PC-3 (cell line): Measurements from ENCODE around the gene SFXN3. TPM values are rescaled to one million over a fixed set of nuclear protein-coding genes. Genes with fewer than 3 reads are reported as not detected.

Experiments used
- ATAC-seq: fragments of 200-7000 bp; cut with Tn5 transposase; 2 replicates; pipeline ENCODE4 v1.9.1; 2020; ENCODE audit warnings: mild to moderate bottlenecking, moderate library complexity
- BruUV-seq: library from RNA; stranded (reverse); fragments of 400-500 nt; replicated peaks from 2 replicates; lab custom pipeline; 2021; lab: Mats Ljungman, UMichigan
- CTCF ChIA-PET: fragments of 300-600 bp; sonication (Branson Sonifier 250); formaldehyde crosslinking; loops from one replicate; lab custom pipeline; 2022; ENCODE audit warnings: antibody characterized with exemption; lab: Charles Lee
- POLR2A ChIA-PET: fragments of 300-600 bp; sonication (Branson Sonifier 250); formaldehyde crosslinking; loops from one replicate; lab custom pipeline; 2022; ENCODE audit warnings: antibody characterized with exemption; ENCODE audit not compliant: unreplicated experiment; lab: Charles Lee
- DNase-seq: peaks from one replicate; pipeline ENCODE4 v3.0.0-alpha.2; 2015
- H2AFZ ChIP-seq: fragments of 300-600 bp; sonication (generic); 2 replicates; pipeline ENCODE4 v1.6.0; 2016; ENCODE audit warnings: antibody characterized with exemption, low read length
- H3F3A ChIP-seq: fragments of 300-600 bp; sonication (generic); one replicate; pipeline ENCODE4 v1.6.0; 2017; ENCODE audit warnings: antibody characterized with exemption, low read length, control low read depth, mild to moderate bottlenecking; ENCODE audit not compliant: unreplicated experiment
- H3K27ac ChIP-seq: fragments of 300-600 bp; sonication (generic); 2 replicates; pipeline ENCODE4 v1.5.1; 2016; ENCODE audit warnings: mild to moderate bottlenecking, low read length
- H3K27me3 ChIP-seq: fragments of 300-600 bp; sonication (generic); 2 replicates; pipeline ENCODE4 v1.6.1; 2016; ENCODE audit warnings: low read length, mixed read lengths
- H3K36me3 ChIP-seq: fragments of 300-600 bp; sonication (generic); 2 replicates; pipeline ENCODE4 v1.6.1; 2016; ENCODE audit warnings: low read depth, mixed run types, low read length, mixed read lengths
- H3K4me1 ChIP-seq: fragments of 300-600 bp; sonication (generic); 2 replicates; pipeline ENCODE4 v1.5.1; 2016; ENCODE audit warnings: low read length; ENCODE audit not compliant: insufficient read depth
- H3K4me2 ChIP-seq: fragments of 300-600 bp; sonication (generic); 2 replicates; pipeline ENCODE4 v1.6.0; 2016; ENCODE audit warnings: low read length
- H3K4me3 ChIP-seq: fragments of 300-600 bp; sonication (generic); 2 replicates; pipeline ENCODE4 v1.5.1; 2016; ENCODE audit warnings: mild to moderate bottlenecking, low read length, mixed read lengths
- H3K79me2 ChIP-seq: fragments of 300-600 bp; sonication (generic); 2 replicates; pipeline ENCODE4 v1.6.1; 2017; ENCODE audit warnings: low read length, mixed read lengths
- H3K9ac ChIP-seq: fragments of 300-600 bp; sonication (generic); 2 replicates; pipeline ENCODE4 v1.6.0; 2016; ENCODE audit warnings: mild to moderate bottlenecking, low read length
- H3K9me2 ChIP-seq: fragments of 300-600 bp; sonication (generic); replicated peaks from 2 replicates; pipeline ENCODE4 v1.6.1; 2016; ENCODE audit warnings: mixed run types, low read length, mixed read lengths
- H3K9me3 ChIP-seq: fragments of 300-600 bp; sonication (generic); 2 replicates; pipeline ENCODE4 v1.6.1; 2016; ENCODE audit warnings: low read length, mixed read lengths
- H4K20me1 ChIP-seq: fragments of 300-600 bp; sonication (generic); 2 replicates; pipeline ENCODE4 v1.6.1; 2016; ENCODE audit warnings: low read length, mixed read lengths
- EZH2 ChIP-seq: fragments of 300-600 bp; sonication (generic); IDR thresholded peaks from one replicate; pipeline ENCODE4 v1.6.1; 2017; ENCODE audit warnings: antibody characterized with exemption, mild to moderate bottlenecking, low read length; ENCODE audit not compliant: unreplicated experiment
- EZH2phosphoT487 ChIP-seq: fragments of 300-600 bp; sonication (generic); IDR thresholded peaks from 2 replicates; pipeline ENCODE4 v1.6.1; 2018; ENCODE audit warnings: mild to moderate bottlenecking, antibody characterized with exemption, low read length, borderline replicate concordance
- intact Hi-C: fragments of 100-400 bp; cut with micrococcal nuclease; formaldehyde crosslinking; loops from 2 replicates; pipeline ENCODE4 v1.9.0; 2023
- total RNA-seq: library from RNA; depleted of rRNA; stranded (reverse); fragments of >200 nt; gene quantifications from 2 replicates; pipeline ENCODE4 v1.2.3, GENCODE V29; 2014
- TF ChIP-seq, protein P1 (sequence below): fragments of 300-600 bp; sonication (generic); conservative IDR thresholded peaks from 2 replicates; pipeline ENCODE4 v1.5.1; 2017; ENCODE audit warnings: antibody characterized with exemption, low read depth, mild to moderate bottlenecking, low read length

SFXN3 gene
- total RNA-seq, 1 experiment from 2014 or later: 46.7 TPM

DNA sequence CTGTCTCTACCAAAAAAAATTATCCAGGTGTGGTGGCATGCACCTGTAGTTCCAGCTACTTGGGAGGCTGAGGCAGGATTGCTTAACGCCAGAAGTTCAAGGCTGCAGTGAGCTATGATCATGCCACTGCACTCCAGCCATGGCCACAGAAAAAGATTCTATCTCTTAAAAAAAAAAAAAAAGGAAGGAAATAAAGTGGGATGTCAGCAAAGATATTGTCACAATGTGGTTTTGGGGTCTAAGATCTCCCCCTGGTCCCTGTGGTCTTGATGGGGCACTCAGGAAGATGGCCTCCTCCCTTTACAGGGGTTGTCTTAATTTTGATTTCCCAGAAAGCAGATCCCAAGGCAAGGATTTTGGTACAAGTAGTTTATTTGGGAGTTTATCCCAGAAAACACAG, 23.3 kb downstream of the SFXN3 start:
- Histone ChIP-seq H3K27me3 (no peaks in the 10 kb centered on the region), H4K20me1 (no peaks in the 10 kb centered on the region), H3K27ac (no peak overlapping the region), H2AFZ (no peak overlapping the region), H3K79me2 (peaks cover 55% of the 10 kb centered on the region), H3K9ac (no peak overlapping the region), H3K36me3 (no peaks in the 10 kb centered on the region), H3K4me2 (no peak overlapping the region), H3K9me3 (no peaks in the 10 kb centered on the region), H3K4me3 (no peak overlapping the region), H3F3A (no peaks in the 10 kb centered on the region), H3K4me1 (peaks cover 23% of the 10 kb centered on the region), H3K9me2 (no peaks in the 10 kb centered on the region)
- ChIA-PET POLR2A (no interaction called here), CTCF (no interaction called here)
- TF ChIP-seq EZH2phosphoT487: no peak
- DNase-seq: no peak
- BruUV-seq: no TSS peak
- intact Hi-C loops: no loop called here
- ATAC-seq: no peak

DNA sequence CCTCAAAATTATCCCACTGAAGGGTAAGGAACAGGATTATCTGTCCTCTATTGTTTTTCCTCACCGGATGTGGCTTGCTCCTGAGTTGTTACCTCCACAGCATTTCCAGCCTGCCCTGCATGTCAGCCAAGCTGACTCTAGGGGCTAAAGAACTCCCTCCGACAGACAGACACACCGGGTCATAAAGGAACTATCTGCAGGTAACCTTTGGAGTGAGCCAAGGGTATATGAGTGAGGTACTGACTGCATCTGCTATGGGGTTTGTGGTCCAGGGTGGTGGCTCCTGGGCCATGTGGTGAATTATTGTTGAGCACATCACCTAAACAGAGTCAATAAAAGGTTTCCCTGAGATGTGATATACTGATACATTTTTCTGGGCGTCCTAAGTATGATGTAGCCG, 23.8 kb downstream of the SFXN3 start:
- ChIA-PET POLR2A (no interaction called here), CTCF (interaction anchor here (0.8 kb wide), 1 partner anchor 36 kb away, joined by 3 read pairs; no protein-coding TSS in a partner anchor)
- Histone ChIP-seq H4K20me1 (no peaks in the 10 kb centered on the region), H3K27ac (no peak overlapping the region), H3K36me3 (no peaks in the 10 kb centered on the region), H3K9me3 (no peaks in the 10 kb centered on the region), H2AFZ (no peak overlapping the region), H3K27me3 (no peaks in the 10 kb centered on the region), H3K79me2 (peaks cover 61% of the 10 kb centered on the region), H3K4me1 (peaks cover 26% of the 10 kb centered on the region), H3K4me3 (no peak overlapping the region), H3F3A (no peaks in the 10 kb centered on the region), H3K4me2 (no peak overlapping the region), H3K9me2 (no peaks in the 10 kb centered on the region), H3K9ac (no peak overlapping the region)
- intact Hi-C loops: no loop called here
- TF ChIP-seq, protein P1, sequence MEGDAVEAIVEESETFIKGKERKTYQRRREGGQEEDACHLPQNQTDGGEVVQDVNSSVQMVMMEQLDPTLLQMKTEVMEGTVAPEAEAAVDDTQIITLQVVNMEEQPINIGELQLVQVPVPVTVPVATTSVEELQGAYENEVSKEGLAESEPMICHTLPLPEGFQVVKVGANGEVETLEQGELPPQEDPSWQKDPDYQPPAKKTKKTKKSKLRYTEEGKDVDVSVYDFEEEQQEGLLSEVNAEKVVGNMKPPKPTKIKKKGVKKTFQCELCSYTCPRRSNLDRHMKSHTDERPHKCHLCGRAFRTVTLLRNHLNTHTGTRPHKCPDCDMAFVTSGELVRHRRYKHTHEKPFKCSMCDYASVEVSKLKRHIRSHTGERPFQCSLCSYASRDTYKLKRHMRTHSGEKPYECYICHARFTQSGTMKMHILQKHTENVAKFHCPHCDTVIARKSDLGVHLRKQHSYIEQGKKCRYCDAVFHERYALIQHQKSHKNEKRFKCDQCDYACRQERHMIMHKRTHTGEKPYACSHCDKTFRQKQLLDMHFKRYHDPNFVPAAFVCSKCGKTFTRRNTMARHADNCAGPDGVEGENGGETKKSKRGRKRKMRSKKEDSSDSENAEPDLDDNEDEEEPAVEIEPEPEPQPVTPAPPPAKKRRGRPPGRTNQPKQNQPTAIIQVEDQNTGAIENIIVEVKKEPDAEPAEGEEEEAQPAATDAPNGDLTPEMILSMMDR: no peak
- TF ChIP-seq EZH2phosphoT487 (no peak), EZH2 (no peak)
- no TSS peak for BruUV-seq
- DNase-seq (no peak), ATAC-seq (no peak)

DNA sequence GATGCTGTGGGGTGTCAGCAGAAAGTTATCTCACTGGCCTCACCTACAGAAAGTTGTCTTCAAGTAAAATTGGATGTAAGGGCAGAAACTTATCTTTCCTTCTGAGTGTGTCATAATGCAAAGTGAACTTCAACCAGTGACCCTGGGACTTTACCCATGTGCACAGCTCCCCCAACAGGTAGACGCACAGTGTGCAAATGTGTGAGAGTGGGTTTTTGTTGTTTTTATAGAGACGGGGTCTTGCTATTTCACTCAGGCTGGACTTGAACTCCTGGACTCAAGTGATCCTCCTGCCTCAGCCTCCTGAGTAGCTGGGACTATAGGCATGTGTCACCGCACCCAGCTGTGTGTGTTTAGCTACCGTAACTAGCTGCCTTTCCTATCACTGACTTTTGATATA, 24.4 kb downstream of the SFXN3 start:
- TF ChIP-seq, protein P1: peak; percentile 37; the same call in 1 of the 2 replicates
- no peak for TF ChIP-seq EZH2
- CTCF ChIA-PET: interaction anchor here (0.8 kb wide), 1 partner anchor 36 kb away, joined by 3 read pairs; no protein-coding TSS in a partner anchor
- Histone ChIP-seq H2AFZ (no peak overlapping the region), H3K4me1 (peaks cover 26% of the 10 kb centered on the region), H3K9ac (no peak overlapping the region), H3K9me2 (no peaks in the 10 kb centered on the region), H4K20me1 (no peaks in the 10 kb centered on the region), H3K4me3 (no peak overlapping the region), H3K4me2 (no peak overlapping the region), H3K79me2 (peaks cover 66% of the 10 kb centered on the region), H3K27me3 (no peaks in the 10 kb centered on the region), H3K27ac (no peak overlapping the region), H3F3A (no peaks in the 10 kb centered on the region), H3K36me3 (no peaks in the 10 kb centered on the region), H3K9me3 (no peaks in the 10 kb centered on the region)
- intact Hi-C loops: no loop called here
- DNase-seq (no peak), ATAC-seq (no peak)
- POLR2A ChIA-PET: no interaction called here
- no TSS peak for BruUV-seq
